Kidney (tissue), 14 donors: ENCODE results near the gene TEX11. TPM values are rescaled to one million over a fixed set of nuclear protein-coding genes. Genes with fewer than 3 reads are reported as not detected.

Source experiments
- DNase-seq, 5 donors: peaks; one replicate each; pipeline ENCODE4 v3.0.0-alpha.2; 2013 to 2020
- FAIRE-seq: peaks from 2 replicates; lab custom pipeline; 2012; peaks lifted over from hg19 to GRCh38; lab: Jason Lieb, UNC
- H3K27ac ChIP-seq, 2 donors: one replicate each; pipeline ENCODE4 v1.7.0; 2013; ENCODE audit warnings: low read depth in 2 of 2, low read length in 2 of 2, inconsistent platforms in 1 of 2
- H3K27me3 ChIP-seq: one replicate; pipeline ENCODE4 v1.7.1; 2013; ENCODE audit warnings: low read length, inconsistent platforms; ENCODE audit not compliant: control insufficient read depth, insufficient read depth
- H3K36me3 ChIP-seq, 3 donors: one replicate each; pipeline versions ENCODE4 v1.7.0 to v1.7.1; 2013; ENCODE audit warnings: low read length in 3 of 3, control low read depth in 1 of 3, inconsistent platforms in 1 of 3; ENCODE audit not compliant: insufficient read depth in 3 of 3, control insufficient read depth in 2 of 3
- H3K4me1 ChIP-seq, 3 donors: one replicate each; pipeline versions ENCODE4 v1.7.0 to v1.7.1; 2013; ENCODE audit warnings: low read length in 3 of 3, inconsistent platforms in 1 of 3, low read depth in 1 of 3; ENCODE audit not compliant: control insufficient read depth in 2 of 3, insufficient read depth in 2 of 3
- H3K4me3 ChIP-seq, 3 donors: one replicate each; pipeline versions ENCODE4 v1.7.0 to v1.8.1; 2013; ENCODE audit warnings: low read length in 3 of 3, control low read depth in 1 of 3, inconsistent platforms in 1 of 3
- H3K9ac ChIP-seq, 3 donors: one replicate each; pipeline versions ENCODE4 v1.7.0 to v1.7.1; 2013; ENCODE audit warnings: low read length in 3 of 3, control low read depth in 1 of 3, inconsistent platforms in 1 of 3
- H3K9me3 ChIP-seq, 3 donors: one replicate each; pipeline versions ENCODE4 v1.7.0 to v1.7.1; 2013; ENCODE audit warnings: low read length in 3 of 3, control low read depth in 1 of 3, inconsistent platforms in 1 of 3; ENCODE audit not compliant: control insufficient read depth in 2 of 3, insufficient read depth in 1 of 3
- CTCF ChIP-seq: IDR thresholded peaks from 3 replicates; pipeline ENCODE4 v1.5.1; 2012; ENCODE audit warnings: mild to moderate bottlenecking, moderate library complexity, borderline replicate concordance; ENCODE audit not compliant: insufficient read depth; ENCODE audit errors: extremely low read depth
- intact Hi-C: fragments of 100-400 bp; cut with DNase I; formaldehyde crosslinking; loops from one replicate; pipeline ENCODE4 v1.11.1; 2022
- polyA plus RNA-seq: library from polyadenylated mRNA; stranded (reverse); fragments of 350-450 nt; fragmentation: Illumina TruSeq; extraction: RNeasy Lipid Tissue Mini Kit (QIAGEN cat#74804); gene quantifications from one replicate; pipeline ENCODE4 v1.2.3, GENCODE V29; 2014; ENCODE audit warnings: low read depth, low replicate concordance; ENCODE audit not compliant: insufficient read depth
- total RNA-seq: library from RNA; stranded (reverse); fragmentation: NEBNext Ultra II Directional; extraction: Animal tissue kit (Norgen Biotek cat#: 25700); gene quantifications from one replicate; pipeline ENCODE4 v1.2.1, GENCODE V29; 2021
- donor health status: control.
- donor health status: control.
- donor health status: control.
- donor health status: control.
- donor health status: control.
- donor health status: DM: yes; HTN: yes; CAD: no.
- donor health status: Normal renal cell carcinoma (clear cell type).

TEX11 gene
- total and polyA plus RNA-seq, 2 donors from 2014 or later, result 0.28 TPM; not detected in 1

DNA sequence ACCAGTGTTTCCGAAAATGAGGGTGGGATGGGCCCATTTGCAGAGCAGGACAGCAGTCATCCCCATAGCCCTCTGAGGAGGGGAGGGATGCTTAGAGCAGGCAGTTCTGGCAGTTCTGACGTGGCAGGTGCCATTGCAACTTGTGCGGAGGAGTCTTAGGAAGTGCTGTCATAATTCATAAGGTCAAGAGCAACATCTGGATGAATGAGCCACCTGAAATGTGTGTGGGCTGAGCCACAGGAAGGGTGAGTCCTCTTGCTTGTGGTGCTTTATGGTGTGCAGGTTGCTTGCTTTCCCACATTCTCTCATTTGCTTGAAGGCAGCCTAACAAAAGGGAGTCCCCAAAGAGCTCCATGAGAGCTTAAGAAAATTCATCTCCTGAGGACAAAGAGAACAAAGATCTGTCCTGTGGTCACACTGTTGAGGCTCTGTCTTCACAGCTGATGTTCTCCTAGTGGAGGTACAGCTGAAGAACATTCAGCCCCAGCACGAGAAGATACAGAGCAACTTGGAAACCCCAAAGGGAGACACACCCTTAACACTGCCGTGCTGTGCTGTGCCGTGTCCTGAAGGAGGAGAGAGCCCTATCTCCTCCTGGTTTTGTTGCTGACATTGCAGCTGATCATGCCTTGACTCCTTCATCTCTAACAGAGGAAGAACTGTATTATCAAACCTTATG lies 403.6 kb downstream of the TEX11 start:
- Histone ChIP-seq H3K27ac (no peak overlapping the region), H3K9ac (no peak overlapping the region), H3K9me3 (no peaks in the 10 kb centered on the region), H3K4me1 (no peaks in the 10 kb centered on the region), H3K36me3 (peaks cover 0 to 11% (median 2%) of the 10 kb centered on the region in 3 donors), H3K4me3 (no peak overlapping the region), H3K27me3 (no peaks in the 10 kb centered on the region)
- no peak for TF ChIP-seq CTCF
- intact Hi-C loops, result no loop called here
- FAIRE-seq (no peak), DNase-seq (no peak)

GRCh38 chrX:70500826-70501225 lies 407.7 kb downstream of the TEX11 start:
- H3K27ac ChIP-seq, result no peak overlapping the region
- intact Hi-C loops, result no loop called here
- FAIRE-seq, result no peak
- H3K4me3 ChIP-seq, result no peak overlapping the region
- no peaks in the 10 kb centered on the region for H3K27me3 ChIP-seq
- no peaks in the 10 kb centered on the region for H3K9me3 ChIP-seq
- no peak overlapping the region for H3K9ac ChIP-seq
- no peak for TF ChIP-seq CTCF
- peaks cover 0 to 18% (median 2%) of the 10 kb centered on the region in 3 donors for H3K36me3 ChIP-seq
- no peaks in the 10 kb centered on the region for H3K4me1 ChIP-seq
- no peak for DNase-seq

DNA sequence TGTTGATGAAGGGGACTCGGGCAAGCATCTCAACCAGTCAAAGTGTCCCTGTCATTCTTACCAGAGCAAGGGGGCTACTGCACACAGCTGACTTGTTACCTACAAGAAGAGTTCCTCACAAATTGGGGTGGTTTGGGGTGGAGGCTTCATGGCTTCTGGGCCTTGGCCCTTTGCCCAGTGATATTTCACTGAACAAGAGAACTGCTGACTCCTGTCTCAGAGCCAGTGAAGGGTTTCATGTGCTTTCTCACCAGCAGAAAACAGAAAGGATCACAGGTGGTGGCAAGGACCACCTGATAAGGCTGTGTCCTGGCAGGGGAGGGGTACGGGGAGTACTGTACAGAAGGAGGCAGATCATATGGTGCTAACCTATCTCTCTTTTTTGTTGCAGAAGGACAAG lies 410.4 kb downstream of the TEX11 start:
- no peak for DNase-seq
- intact Hi-C loops, result no loop called here
- H3K36me3 ChIP-seq, result peaks cover 0 to 21% (median 7%) of the 10 kb centered on the region in 3 donors
- no peaks in the 10 kb centered on the region for H3K9me3 ChIP-seq
- H3K4me3 ChIP-seq, result no peak overlapping the region
- no peaks in the 10 kb centered on the region for H3K27me3 ChIP-seq
- H3K4me1 ChIP-seq, result no peaks in the 10 kb centered on the region
- TF ChIP-seq CTCF, result no peak
- FAIRE-seq, result no peak
- H3K27ac ChIP-seq, result no peak overlapping the region
- no peak overlapping the region for H3K9ac ChIP-seq
